NCI-H446 treated with DMSO at 0.1 percent for 48 hours (cell line): ENCODE results near the gene HEG1.
"Not testable (repeated sequence)": the region's sequence is repeated elsewhere in the genome, so short reads cannot be mapped to it uniquely, and the experiment has no call there.

Source experiments
- DNase-seq: peaks from one replicate; lab custom pipeline; 2025; lab: John Stamatoyannopoulos, UW

The HEG1 gene

DNA sequence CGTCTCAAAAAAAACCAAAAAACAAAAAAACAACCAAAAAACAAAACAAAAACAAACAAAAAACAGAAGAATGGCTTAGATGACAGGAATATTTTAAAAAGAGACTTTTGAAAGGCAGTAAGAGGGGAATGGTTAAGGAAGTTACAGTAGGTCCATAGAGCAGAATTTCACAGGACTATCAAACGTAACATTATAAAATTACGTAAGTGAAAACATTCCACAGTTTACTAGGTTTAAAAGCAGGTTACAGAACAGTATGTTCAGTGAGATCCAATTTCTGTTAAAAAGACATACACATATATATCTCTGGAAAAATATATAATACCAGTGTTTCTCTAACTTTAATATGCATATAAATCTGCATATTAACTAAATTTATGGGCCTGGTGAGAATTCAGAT is 71.0 kb downstream of the HEG1 start:
- no peak for DNase-seq

DNA sequence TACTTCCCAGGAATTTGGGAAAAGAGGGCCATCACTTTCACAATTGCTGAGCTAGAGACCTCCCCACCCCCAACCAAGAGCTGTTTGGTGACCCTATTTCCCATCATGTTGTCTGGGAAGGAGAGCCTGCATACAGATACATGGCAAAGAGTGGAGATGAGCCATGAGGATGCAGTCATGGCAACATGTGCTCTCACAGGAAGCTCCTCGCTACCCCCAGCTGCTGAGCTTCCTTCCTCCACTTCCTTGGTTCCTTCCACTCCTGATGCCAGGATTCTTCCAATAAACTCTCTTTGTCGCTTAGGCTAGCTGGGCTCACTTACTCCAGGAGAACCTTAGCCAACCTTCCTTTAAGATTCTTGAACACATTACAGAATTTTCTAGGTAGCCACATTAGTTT is 72.9 kb downstream of the HEG1 start:
- no peak for DNase-seq

DNA sequence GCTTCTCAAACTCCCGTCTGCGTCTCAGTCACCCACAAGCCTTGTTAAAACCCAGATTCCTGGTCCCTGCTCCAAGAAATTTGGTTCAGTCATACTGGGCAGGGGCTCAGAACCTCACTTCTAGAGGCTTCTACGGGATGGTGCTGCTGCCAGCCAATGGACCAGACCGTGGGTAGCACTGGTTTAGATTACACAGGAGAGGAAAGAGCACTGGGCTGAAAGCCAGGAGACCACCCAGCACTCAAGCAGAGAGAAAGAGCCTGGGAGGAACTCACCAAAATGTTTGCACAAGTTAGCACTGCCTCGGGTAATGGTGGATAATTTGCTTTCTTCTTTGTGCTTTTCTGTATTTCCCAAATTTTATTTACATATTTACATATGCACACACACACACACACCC is 74.3 kb downstream of the HEG1 start:
- no peak for DNase-seq

DNA sequence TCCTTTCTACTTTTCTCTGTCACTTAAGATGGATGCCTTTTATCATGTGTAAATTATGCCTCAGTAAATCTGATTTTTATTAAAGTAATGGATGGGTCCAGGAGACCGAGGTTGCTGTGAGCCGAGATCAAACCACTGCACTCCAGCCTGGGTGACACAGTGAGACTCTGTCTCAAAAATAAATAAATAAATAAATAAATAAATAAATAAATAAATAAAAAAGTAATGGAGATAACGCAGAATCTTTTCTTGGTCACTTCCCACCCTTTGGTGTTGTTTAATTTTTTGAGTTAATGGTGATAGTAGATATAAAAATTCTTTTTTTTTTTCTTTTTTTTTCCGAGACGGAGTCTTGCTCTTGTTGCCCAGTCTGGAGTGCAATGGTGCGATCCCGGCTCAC is 77.2 kb downstream of the HEG1 start:
- no peak for DNase-seq

DNA sequence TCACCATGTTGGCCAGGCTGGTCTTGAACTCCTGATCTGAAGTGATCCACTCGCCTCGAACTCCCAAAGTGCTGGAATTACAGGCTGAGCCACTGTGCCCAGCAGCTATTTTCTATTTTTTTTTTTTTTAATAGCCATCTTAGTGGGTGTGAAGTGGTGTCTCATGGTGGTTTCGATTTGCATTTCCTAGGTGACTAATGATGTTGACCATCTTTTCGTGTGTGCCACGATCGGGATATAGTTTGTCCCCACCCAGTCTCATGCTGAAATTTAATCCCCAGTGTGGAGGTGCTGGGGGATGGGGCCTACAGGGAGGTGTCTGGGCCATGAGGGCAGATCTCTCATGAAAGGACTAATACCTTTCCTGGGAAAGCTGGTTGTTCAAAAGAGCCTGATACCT is 79.4 kb downstream of the HEG1 start:
- no peak for DNase-seq

DNA sequence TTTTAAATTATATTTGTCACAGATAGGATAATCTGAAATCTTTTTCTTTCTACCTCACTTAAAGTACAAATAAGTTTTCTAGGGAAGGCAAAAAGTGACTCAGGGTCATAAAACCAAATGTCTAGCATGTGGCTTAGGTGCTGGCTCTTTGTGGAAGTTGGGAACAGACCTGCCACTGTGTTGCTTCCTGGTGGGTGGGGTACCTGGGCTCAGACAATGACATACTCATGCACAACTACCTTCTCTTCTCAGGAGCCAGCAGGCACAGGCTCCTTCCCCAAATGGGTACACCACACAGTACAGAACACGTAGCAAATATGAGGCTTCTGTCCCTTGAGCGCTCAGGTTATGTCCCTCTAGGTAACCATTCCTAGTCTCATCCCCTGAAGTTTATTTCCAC is 81.1 kb downstream of the HEG1 start:
- no peak for DNase-seq

DNA sequence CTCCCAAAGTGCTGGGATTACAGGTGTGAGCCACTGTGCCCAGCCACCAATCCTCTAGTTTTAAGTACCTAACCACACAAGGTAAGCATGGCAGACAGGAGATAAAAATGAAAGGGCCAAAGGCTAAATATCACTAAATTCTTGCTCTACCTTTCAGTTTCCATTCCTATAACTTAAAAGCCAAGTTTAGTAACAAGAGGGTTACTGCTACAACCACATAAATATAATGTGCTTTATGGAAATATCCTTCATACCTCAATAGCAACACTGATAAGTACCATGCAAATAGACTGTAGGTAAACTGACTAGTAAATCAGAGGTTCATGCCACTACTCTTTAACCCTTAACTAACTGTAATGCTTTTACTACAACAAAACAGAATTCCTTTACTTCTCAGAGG is 82.5 kb downstream of the HEG1 start:
- DNase-seq, result no peak

DNA sequence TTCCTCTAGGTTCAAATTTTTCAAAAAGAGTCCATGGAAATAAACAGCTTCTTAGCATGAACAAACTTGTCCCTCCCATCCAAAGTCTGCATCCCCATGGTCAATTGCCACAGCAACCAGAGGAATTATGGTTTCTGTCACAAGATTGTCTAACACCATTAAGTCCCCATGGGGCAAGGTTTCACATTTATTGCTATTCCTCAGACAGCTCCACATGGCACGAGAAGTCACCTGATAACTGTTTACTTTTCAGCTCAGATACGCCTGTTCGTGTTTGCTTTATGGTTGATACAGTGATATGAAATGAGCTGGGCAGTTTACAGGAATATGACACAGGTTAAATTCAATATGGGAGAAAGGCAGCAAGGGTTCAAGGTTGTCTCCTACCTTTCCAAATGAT is 83.3 kb downstream of the HEG1 start:
- no peak for DNase-seq

DNA sequence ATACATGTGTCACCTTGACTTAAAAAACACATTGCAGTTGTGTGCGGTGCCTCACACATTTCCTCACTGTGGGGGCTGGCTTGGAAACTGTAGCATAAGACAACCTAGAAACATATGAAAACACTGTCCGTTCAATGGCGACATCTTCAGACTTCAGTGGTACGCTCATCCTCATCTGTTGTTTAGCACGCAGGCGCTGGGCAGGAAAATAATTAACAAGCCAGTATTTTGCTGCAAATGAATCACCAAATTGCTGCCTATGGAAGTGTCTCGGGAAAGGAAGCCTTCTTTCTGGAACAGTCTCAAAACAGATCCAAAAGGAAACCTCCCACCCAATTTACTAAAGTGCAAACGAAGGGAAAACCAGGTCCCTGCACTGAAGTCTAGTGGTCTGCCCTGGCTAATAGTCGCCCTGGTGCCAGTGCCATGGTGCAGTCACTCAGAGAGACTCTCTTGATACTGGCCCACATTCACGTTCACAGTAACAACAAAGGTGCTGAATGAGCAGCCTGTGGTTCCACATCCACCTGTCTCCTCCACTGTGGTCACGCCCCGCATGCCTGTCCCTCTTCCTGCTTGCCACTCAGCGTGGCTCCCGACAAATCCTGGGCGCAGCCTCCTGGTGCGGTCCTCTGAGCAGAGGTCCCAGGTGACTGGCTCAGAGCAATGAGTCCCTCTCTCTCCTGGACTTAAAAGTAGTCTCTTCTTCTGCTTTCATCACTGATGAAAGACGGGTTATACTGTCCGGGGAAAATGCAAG is 85.7 kb downstream of the HEG1 start:
- no peak for DNase-seq

DNA sequence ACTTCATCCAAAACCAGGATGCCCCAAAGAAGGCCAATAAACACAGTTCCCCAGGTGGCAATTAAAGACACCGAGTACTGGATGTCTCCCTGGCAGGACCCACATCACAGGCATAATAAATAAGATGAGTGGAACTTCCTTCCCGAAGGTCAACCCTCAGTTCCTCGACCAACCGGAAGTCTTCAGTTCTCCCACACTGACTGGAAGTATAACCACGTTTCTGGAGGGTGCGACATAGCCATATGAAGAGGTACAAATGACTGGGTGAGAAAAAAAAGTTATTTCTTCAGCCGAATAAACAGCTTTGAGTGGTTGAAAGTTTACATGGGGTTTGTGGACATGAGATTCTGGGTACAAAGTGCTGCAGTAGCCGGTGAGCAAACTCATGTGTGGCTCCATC is 86.6 kb downstream of the HEG1 start:
- DNase-seq, result no peak

DNA sequence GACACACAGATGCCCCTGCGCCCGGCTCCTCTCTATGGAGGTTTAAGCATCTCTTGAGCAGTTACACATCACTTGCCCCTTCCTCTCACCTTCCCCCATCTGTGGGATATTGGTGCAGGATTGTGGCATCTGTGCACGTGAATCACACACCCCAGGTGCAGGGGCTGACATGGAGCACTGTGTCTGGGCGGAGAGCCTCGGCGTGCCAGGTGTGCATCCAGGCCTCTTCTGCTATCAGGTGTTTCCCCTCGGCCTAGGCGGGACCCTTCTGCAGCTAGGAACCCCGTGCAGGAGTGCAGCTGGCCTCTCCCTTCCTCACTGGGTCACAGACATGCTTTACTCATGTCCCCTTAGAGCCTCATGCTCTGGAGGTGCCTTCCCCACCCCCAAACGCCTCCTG is 87.8 kb downstream of the HEG1 start:
- DNase-seq, result no peak

DNA sequence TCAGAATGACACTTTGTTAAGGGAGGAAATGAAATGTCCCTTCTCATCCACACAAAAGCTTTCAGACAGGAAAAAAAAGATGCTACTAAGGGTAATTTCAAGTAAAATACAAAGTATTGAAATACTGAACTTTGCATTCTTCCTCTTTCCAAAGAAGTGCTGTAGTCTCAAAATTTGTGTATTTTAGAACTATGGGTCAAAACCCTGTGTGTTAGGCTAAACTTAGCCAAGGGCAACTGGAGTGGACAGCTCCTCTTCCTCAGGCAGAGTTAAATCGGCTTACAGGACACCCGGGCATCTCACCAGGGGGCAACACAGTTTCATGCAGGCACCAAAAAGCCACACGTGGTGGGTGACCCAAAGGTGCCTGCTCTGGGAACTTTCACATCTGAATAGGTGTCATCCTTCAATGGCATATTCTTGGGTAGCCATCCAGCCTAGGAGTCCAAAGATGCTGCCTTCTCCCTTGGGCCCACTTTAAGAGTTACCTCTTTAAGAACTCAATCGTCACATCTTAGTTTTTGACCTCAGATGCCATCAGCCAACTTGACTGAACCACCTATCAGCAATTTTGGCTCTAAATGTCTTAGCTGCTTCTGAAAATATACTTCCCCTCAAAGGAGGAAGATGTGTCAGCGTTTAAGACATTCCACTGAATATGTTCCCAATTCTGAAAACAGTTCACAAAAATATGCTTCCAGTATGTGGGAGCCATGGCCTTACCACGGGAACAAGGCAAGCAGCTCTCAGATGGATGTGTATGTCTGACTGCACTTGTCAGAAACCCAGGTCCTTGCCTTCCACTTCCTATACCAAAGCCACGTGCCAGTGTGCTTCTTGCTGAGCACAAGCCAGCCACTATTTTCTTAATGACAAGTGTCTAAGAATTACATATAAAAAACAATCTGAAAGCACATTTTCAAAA is 89.0 kb downstream of the HEG1 start:
- DNase-seq, result no peak

DNA sequence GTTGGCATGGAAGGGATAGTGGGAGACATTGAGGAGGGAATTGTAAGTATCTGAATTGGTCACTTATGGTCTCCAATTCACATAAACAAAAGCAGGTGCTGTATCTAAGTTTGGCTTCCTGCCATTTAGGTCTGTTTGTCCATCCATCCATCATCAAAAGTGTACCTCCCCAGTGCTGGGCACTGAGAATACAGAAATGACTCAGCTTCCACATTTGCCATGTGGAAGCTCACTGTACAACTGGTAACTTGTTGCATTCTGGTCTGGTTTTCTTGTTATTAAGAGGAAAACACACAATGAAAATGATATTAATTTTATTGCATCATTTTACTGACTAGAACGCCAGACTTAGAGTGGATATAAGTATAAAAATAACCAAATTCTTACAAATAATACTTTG is 90.4 kb downstream of the HEG1 start:
- no peak for DNase-seq

DNA sequence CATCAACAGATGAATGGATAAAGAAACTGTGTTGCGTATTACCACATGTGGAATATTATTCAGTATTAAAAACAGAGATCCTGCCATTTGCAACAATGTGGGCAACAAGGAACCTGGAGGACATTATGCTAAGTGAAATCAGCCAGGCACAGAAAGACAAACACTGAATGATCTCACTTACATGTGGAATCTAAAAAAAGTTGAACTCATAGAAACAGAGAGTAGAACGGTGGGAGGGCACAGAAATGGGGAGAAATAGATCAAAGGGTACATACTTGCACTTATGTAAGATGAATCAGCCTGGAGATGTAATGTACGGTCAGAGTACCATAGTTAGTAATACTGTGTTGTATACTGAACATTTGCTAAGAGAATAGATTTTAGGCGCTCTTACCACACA is 91.4 kb downstream of the HEG1 start:
- DNase-seq, result no peak

DNA sequence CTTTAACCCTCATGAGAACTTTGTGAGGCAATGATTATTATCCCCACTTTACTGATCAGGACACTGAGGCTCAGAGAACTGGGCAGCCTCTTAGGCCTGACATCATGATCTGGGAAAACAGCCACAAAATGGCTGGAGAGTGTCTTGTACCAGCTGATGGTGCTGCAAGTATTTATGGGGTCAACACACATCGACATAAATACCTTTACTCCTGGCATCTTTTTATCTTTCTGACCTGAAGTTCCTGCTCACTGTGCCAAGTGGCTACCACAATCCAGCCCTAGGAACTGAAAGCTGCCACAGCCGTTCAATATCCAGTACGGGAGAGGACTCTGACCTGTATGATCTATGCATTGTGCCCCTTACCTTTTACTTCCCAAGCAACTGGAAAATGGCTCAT is 92.0 kb downstream of the HEG1 start:
- DNase-seq, result no peak

DNA sequence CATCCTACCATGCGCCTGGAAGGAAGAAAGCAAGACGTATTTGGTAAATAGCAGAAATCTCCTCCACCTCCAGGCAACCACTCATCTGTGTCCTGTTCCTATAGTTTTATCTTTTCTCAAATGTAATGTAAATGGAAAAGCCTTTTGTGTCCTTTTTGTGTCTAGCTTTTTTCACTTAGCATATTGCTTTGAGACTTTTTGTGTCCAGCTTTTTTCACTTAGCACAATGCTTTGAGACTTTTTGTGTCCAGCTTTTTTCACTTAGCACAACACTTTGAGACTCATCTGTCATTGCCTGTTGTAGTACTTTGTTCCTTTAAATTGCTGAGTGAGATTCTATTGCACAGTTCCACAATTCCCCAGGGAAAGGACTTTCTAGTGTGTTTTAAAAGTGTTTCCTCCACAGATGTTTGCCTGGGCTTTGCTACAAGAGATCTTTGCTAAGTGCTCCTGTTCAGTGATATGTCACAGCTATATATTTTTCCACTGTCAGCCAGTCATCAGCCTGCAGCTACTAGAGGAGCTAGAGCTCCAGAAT is 93.3 kb downstream of the HEG1 start:
- DNase-seq, result no peak

DNA sequence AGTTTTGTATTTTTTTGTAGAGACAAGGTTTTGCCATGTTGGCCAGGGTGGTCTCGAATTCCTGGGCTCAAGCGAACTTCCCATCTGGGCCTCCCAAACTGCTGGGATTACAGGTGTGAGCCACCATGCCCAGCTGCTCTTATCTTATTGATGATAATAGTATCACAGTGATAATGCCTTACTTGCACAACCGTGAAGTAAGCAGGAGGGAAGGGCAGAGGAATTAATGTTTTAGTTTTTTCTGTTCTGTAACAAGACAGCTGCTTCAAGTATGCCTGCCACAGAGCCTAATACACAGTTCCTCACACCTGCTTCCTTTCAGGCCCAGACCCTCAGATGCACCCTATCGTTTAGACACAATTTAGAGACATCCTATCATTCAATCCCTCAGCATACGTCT is 95.1 kb downstream of the HEG1 start:
- no peak for DNase-seq

DNA sequence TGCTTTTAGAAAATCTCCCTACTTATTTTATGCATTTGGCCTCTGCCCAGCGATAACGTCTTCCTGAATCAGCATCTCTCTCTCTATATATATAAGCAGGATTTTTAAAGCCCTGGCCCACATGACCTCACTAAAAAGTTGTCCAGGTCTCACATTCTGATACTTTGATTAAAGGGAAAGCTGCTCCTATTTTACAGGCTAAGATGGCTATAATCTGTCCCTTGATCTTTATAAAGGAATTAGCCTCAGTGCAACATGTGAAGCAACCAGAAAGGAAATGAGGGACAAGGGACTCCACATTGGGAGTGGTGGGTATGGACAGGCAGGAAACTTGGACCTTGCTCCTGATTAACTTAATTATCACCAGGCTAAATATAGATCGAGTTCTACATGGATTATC is 95.7 kb downstream of the HEG1 start:
- DNase-seq, result no peak

DNA sequence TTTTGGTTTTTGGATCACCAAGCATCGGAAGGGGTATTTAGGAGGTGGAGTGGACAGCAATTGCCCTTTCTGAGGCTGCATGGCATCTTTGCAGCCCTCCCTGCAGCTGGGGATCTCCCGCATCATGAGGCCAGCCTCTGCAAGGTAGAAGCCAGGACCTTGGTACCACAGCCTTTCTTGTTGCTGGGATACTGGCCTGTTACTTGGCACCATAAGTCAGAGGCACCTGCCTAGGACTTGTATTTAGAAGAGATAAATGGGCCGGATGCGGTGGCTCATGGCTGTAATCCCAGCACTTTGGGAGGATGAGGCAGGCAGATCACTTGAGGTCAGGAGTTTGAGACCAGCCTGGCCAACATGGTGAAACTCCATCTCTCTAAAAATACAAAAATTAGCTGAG is 97.8 kb downstream of the HEG1 start:
- not testable (repeated sequence) for DNase-seq

DNA sequence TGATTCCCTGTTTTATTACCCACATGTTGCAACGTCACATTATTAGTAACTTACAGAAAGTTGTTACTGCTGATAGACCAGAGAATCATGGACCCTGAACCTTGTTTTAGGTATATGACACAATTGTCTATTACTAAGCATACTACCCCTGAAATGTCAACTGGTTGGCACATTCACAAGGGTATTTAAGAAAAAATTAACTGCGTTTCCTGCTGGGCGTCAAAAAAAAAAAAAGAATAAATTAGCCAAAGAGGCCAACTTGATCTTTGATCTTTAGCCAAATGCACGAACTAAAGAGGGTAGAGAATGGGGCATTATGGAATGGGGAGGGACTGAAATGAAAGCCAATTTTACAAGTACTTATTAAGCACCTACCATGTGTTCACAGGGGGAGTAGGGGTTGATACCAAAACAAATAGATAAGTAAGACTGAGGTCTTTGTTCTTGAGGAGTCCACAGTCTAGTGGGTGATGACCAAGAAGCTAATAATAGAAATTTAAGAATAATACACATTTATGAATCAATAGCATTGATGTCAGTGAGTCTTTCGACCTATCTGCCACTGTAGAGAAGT is 103.4 kb downstream of the HEG1 start:
- no peak for DNase-seq

DNA sequence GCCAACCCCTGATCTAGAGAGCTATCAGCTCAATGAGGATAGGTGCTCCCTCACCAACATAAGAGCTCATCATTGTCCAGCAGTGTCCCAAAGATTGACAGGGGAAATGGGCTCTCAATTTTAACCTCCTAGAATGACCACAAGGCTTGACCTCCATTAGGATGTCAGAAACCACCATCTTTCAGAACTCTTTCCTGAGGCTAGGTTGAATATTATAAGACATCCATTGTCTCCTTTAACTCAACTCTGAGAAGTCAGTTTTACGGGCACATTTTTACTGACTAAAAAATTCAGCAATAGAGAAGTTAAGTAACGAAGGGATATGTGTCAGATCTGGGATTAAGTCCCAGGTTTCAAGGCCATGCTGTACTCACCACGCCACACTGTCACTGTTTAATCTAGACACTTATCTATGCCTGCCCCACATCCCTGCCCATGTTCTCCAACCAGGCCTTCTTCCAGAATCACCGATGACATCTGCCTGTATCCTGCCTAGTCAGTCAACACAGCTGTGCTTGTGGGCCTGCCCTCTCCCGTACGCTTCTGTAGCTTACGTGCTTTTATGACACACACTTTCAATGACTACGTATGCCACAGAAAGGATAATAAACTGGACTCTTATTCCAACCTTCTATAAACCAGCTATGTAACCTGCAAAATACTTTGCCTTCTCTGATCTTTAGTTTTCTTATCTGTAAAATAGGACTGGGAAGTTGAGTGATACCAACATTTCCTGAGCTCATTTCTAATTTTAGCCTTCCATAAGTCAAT is 104.1 kb downstream of the HEG1 start:
- DNase-seq, result no peak

DNA sequence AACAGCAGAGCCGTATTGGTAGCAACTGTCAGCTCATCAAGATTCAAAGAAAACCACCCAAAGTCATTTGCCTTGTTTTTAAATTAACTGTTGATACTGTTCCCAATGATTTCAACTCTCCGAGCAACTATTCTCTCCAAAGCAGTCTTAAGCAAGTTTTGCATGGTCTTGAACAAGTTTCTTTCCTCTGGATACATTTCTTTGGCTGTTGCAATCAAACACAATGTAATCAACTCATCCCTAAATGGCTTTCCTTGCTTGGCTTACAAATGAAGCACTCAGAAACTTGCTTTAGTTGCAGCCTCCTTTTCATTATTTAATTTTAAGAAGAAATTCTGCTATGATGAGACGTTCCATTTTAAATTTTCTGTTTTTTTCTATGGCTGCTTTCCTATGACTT is 105.8 kb downstream of the HEG1 start:
- DNase-seq, result no peak
